CD4-positive, alpha-beta memory T cell (primary cell): ENCODE measurements around the gene TENM3. TPM values are rescaled to one million over a fixed set of nuclear protein-coding genes. Genes with fewer than 3 reads are reported as not detected.
"Not testable (repeated sequence)": the region's sequence is repeated elsewhere in the genome, so short reads cannot be mapped to it uniquely, and the experiment has no call there.

Experiments used
- CTCF ChIA-PET: fragments of 350-600 bp; sonication (Branson Sonifier 250); formaldehyde crosslinking; loops from one replicate; lab custom pipeline; 2021; ENCODE audit warnings: inconsistent platforms; ENCODE audit not compliant: partially characterized antibody; lab: Charles Lee
- POLR2A ChIA-PET: fragments of 350-600 bp; sonication (Branson Sonifier 250); formaldehyde crosslinking; loops from one replicate; lab custom pipeline; 2021; ENCODE audit not compliant: partially characterized antibody; lab: Charles Lee
- DNase-seq, 5 donors: peaks; one replicate each; pipeline versions ENCODE4 v3.0.0 to v3.0.0-alpha.2; 2020 to 2022; ENCODE audit warnings: mixed read lengths in 1 of 5
- H3K27ac ChIP-seq: one replicate; pipeline ENCODE4 v1.7.0; 2013; ENCODE audit warnings: low read depth, low read length
- H3K27me3 ChIP-seq: 2 replicates; pipeline ENCODE4 v1.7.0; 2013; ENCODE audit warnings: mild to moderate bottlenecking, low read length, moderate library complexity; ENCODE audit not compliant: insufficient read depth
- H3K36me3 ChIP-seq: 2 replicates; pipeline ENCODE4 v1.7.0; 2013; ENCODE audit warnings: mild to moderate bottlenecking, low read length, moderate library complexity; ENCODE audit not compliant: insufficient read depth
- H3K4me1 ChIP-seq: 2 replicates; pipeline ENCODE4 v1.7.0; 2013; ENCODE audit warnings: mild to moderate bottlenecking, low read length, moderate library complexity; ENCODE audit not compliant: insufficient read depth
- H3K4me3 ChIP-seq, 2 donors: one replicate each; pipeline ENCODE4 v1.7.0; 2013; ENCODE audit warnings: low read length in 2 of 2, mild to moderate bottlenecking in 1 of 2
- H3K9me3 ChIP-seq, 2 donors: one replicate each; pipeline ENCODE4 v1.7.0; 2013; ENCODE audit warnings: low read length in 2 of 2, control low read depth in 1 of 2; ENCODE audit not compliant: control insufficient read depth in 1 of 2
- H3K27ac Mint-ChIP-seq, 7 donors: one replicate each; pipeline ENCODE4 v1.8.0; 2020 to 2021; ENCODE audit warnings: mixed read lengths in 7 of 7, mild to moderate bottlenecking in 6 of 7, inconsistent platforms in 3 of 7, moderate library complexity in 3 of 7
- H3K27me3 Mint-ChIP-seq, 2 donors: one replicate each; pipeline ENCODE4 v1.8.0; 2020 to 2021; ENCODE audit warnings: mixed read lengths in 2 of 2
- H3K36me3 Mint-ChIP-seq, 2 donors: one replicate each; pipeline ENCODE4 v1.8.0; 2020 to 2021; ENCODE audit warnings: mixed read lengths in 2 of 2, inconsistent platforms in 1 of 2, mild to moderate bottlenecking in 1 of 2
- H3K4me1 Mint-ChIP-seq, 4 donors: one replicate each; pipeline ENCODE4 v1.8.0; 2020 to 2021; ENCODE audit warnings: mixed read lengths in 4 of 4, mild to moderate bottlenecking in 1 of 4
- H3K4me3 Mint-ChIP-seq, 8 donors: one replicate each; pipeline ENCODE4 v1.8.0; 2020 to 2021; ENCODE audit warnings: mixed read lengths in 8 of 8, mild to moderate bottlenecking in 7 of 8, moderate library complexity in 6 of 8, inconsistent platforms in 3 of 8
- H3K9me3 Mint-ChIP-seq, 8 donors: one replicate each; pipeline ENCODE4 v1.8.0; 2020 to 2021; ENCODE audit warnings: mixed read lengths in 8 of 8, mild to moderate bottlenecking in 5 of 8, inconsistent platforms in 3 of 8, moderate library complexity in 1 of 8
- intact Hi-C: fragments of 100-400 bp; cut with micrococcal nuclease; formaldehyde crosslinking; loops from one replicate; pipeline ENCODE4 v1.15.1; 2023
- polyA plus RNA-seq, 2 donors: library from polyadenylated mRNA; unstranded; fragments of 300-500 nt; fragmentation: Illumina TruSeq; gene quantifications; one replicate each; pipeline ENCODE4 v1.2.3, GENCODE V29; 2021
- total RNA-seq, 2 experiments: library from RNA; stranded (reverse); gene quantifications; one replicate each; pipeline ENCODE4 v1.2.3, GENCODE V29; 2021

TENM3 gene
- total RNA-seq (not detected), polyA plus RNA-seq (not detected)

GRCh38 chr4:182243204-182243603, at the start of gene TENM3:
Gene TENM3, plus strand, starts transcription at chr4:182243402. Its CDS starts 80,619 bp downstream, at chr4:182324021.
- intact Hi-C loops, DNase-seq, H3K27me3 Mint-ChIP-seq, POLR2A ChIA-PET, H3K4me3 Mint-ChIP-seq, H3K36me3 Mint-ChIP-seq, CTCF ChIA-PET, H3K27ac ChIP-seq, H3K4me1 ChIP-seq, H3K27ac Mint-ChIP-seq, H3K36me3 ChIP-seq, H3K9me3 ChIP-seq, H3K27me3 ChIP-seq, H3K4me1 Mint-ChIP-seq, H3K4me3 ChIP-seq: not testable (repeated sequence)
- peaks cover 0 to 16% (median 5%) of the 10 kb centered on the region in 8 donors for H3K9me3 Mint-ChIP-seq

GRCh38 chr4:182194091-182194824, 48.9 kb upstream of the TENM3 start:
- no peaks in the 10 kb centered on the region for H3K27me3 Mint-ChIP-seq
- Histone ChIP-seq H3K27me3 (no peaks in the 10 kb centered on the region), H3K9me3 (no peaks in the 10 kb centered on the region), H3K36me3 (no peaks in the 10 kb centered on the region), H3K4me1 (no peaks in the 10 kb centered on the region), H3K4me3 (no peak overlapping the region), H3K27ac (no peak overlapping the region)
- H3K27ac Mint-ChIP-seq, result no peak overlapping the region
- intact Hi-C loops, result no loop called here
- H3K9me3 Mint-ChIP-seq, result peaks cover 0 to 5% (median under 1%) of the 10 kb centered on the region in 8 donors
- DNase-seq, result no peak
- ChIA-PET CTCF (no interaction called here), POLR2A (no interaction called here)
- H3K36me3 Mint-ChIP-seq, result no peaks in the 10 kb centered on the region
- H3K4me3 Mint-ChIP-seq, result no peak overlapping the region
- no peaks in the 10 kb centered on the region for H3K4me1 Mint-ChIP-seq

- ChIA-PET CTCF (no interaction called here), POLR2A (no interaction called here)
- Histone ChIP-seq H3K4me1 (no peaks in the 10 kb centered on the region), H3K27ac (no peak overlapping the region), H3K36me3 (no peaks in the 10 kb centered on the region), H3K27me3 (no peaks in the 10 kb centered on the region), H3K4me3 (no peak overlapping the region), H3K9me3 (no peaks in the 10 kb centered on the region)
- Mint-ChIP-seq H3K36me3 (no peaks in the 10 kb centered on the region), H3K27me3 (no peaks in the 10 kb centered on the region), H3K4me3 (no peak overlapping the region), H3K9me3 (peaks cover 0 to 5% (median 3%) of the 10 kb centered on the region in 8 donors), H3K27ac (no peak overlapping the region), H3K4me1 (peaks cover 0 to 1% (median 0%) of the 10 kb centered on the region in 4 donors)
- no peak for DNase-seq
- intact Hi-C loops, result no loop called here
Measured at GRCh38 chr4:182197611-182198010, 45.6 kb upstream of the TENM3 start.

- H3K27ac Mint-ChIP-seq, result no peak overlapping the region
- ChIA-PET POLR2A (no interaction called here), CTCF (no interaction called here)
- Histone ChIP-seq H3K4me3 (no peak overlapping the region), H3K36me3 (no peaks in the 10 kb centered on the region), H3K27ac (no peak overlapping the region), H3K27me3 (no peaks in the 10 kb centered on the region), H3K4me1 (no peaks in the 10 kb centered on the region), H3K9me3 (no peaks in the 10 kb centered on the region)
- peaks cover 0 to 2% of the 10 kb centered on the region in 2 donors for H3K27me3 Mint-ChIP-seq
- no peak overlapping the region for H3K4me3 Mint-ChIP-seq
- H3K4me1 Mint-ChIP-seq, result peaks cover 0 to 1% (median 0%) of the 10 kb centered on the region in 4 donors
- H3K9me3 Mint-ChIP-seq, result peaks cover 0 to 9% (median 4%) of the 10 kb centered on the region in 8 donors
- intact Hi-C loops, result no loop called here
- DNase-seq, result no peak
- no peaks in the 10 kb centered on the region for H3K36me3 Mint-ChIP-seq
Measured at GRCh38 chr4:182201871-182202270, 41.3 kb upstream of the TENM3 start.

- Mint-ChIP-seq H3K9me3 (peaks cover 0 to 9% (median 4%) of the 10 kb centered on the region in 8 donors), H3K36me3 (no peaks in the 10 kb centered on the region), H3K27ac (no peak overlapping the region), H3K27me3 (peaks cover 0 to 2% of the 10 kb centered on the region in 2 donors), H3K4me3 (no peak overlapping the region), H3K4me1 (peaks cover 0 to 1% (median 0%) of the 10 kb centered on the region in 4 donors)
- H3K4me3 ChIP-seq, result no peak overlapping the region
- H3K27ac ChIP-seq, result no peak overlapping the region
- H3K36me3 ChIP-seq, result no peaks in the 10 kb centered on the region
- no peaks in the 10 kb centered on the region for H3K9me3 ChIP-seq
- no peaks in the 10 kb centered on the region for H3K27me3 ChIP-seq
- ChIA-PET CTCF (no interaction called here), POLR2A (no interaction called here)
- no peak for DNase-seq
- H3K4me1 ChIP-seq, result no peaks in the 10 kb centered on the region
- intact Hi-C loops, result no loop called here
Measured at GRCh38 chr4:182202650-182203049, 40.6 kb upstream of the TENM3 start.

- intact Hi-C loops, result no loop called here
- Mint-ChIP-seq H3K9me3 (peaks cover 0 to 7% (median 3%) of the 10 kb centered on the region in 8 donors), H3K36me3 (no peaks in the 10 kb centered on the region), H3K27me3 (peaks cover 0 to 2% of the 10 kb centered on the region in 2 donors), H3K27ac (peak overlapping the region in 1 of 7 donors; percentile 48), H3K4me3 (no peak overlapping the region), H3K4me1 (peaks cover 0 to 1% (median 0%) of the 10 kb centered on the region in 4 donors)
- no peak overlapping the region for H3K27ac ChIP-seq
- POLR2A ChIA-PET, result no interaction called here
- H3K27me3 ChIP-seq, result no peaks in the 10 kb centered on the region
- no peaks in the 10 kb centered on the region for H3K4me1 ChIP-seq
- H3K4me3 ChIP-seq, result no peak overlapping the region
- no peak for DNase-seq
- H3K9me3 ChIP-seq, result no peaks in the 10 kb centered on the region
- H3K36me3 ChIP-seq, result no peaks in the 10 kb centered on the region
- CTCF ChIA-PET, result no interaction called here
Measured at GRCh38 chr4:182203872-182204411, 39.3 kb upstream of the TENM3 start.

GRCh38 chr4:182205306-182205705, 37.9 kb upstream of the TENM3 start:
- H3K36me3 Mint-ChIP-seq, result no peaks in the 10 kb centered on the region
- Histone ChIP-seq H3K4me3 (no peak overlapping the region), H3K9me3 (no peaks in the 10 kb centered on the region), H3K36me3 (no peaks in the 10 kb centered on the region), H3K27ac (no peak overlapping the region), H3K27me3 (no peaks in the 10 kb centered on the region), H3K4me1 (no peaks in the 10 kb centered on the region)
- peaks cover 0 to 9% (median 4%) of the 10 kb centered on the region in 8 donors for H3K9me3 Mint-ChIP-seq
- ChIA-PET CTCF (no interaction called here), POLR2A (no interaction called here)
- H3K4me3 Mint-ChIP-seq, result no peak overlapping the region
- peaks cover 0 to 1% (median 0%) of the 10 kb centered on the region in 4 donors for H3K4me1 Mint-ChIP-seq
- H3K27me3 Mint-ChIP-seq, result peaks cover 0 to 2% of the 10 kb centered on the region in 2 donors
- intact Hi-C loops, result no loop called here
- no peak for DNase-seq
- H3K27ac Mint-ChIP-seq, result no peak overlapping the region
